Stimulated activated CD4-positive, alpha-beta T cell treated with anti-CD3 and anti-CD28 coated beads, TNF-alpha, amount 100 ng/mL, for 24 hours (primary cell): ENCODE results near the gene RREB1.
"Not testable (repeated sequence)": the region's sequence is repeated elsewhere in the genome, so short reads cannot be mapped to it uniquely, and the experiment has no call there.

Experiments
- DNase-seq, 3 experiments: peaks; one replicate each; pipeline ENCODE4 v3.0.0-alpha.2; 2020; ENCODE audit warnings: low read depth in 3 of 3

Gene RREB1

GRCh38 chr6:7262746-7263518 is 155.2 kb downstream of the RREB1 start:
- DNase-seq, result no peak

- DNase-seq, result not testable (repeated sequence)
Measured at GRCh38 chr6:7263519-7263805, 155.7 kb downstream of the RREB1 start.

GRCh38 chr6:7264041-7264440 is 156.3 kb downstream of the RREB1 start:
- no peak for DNase-seq

GRCh38 chr6:7264686-7265384 is 157.1 kb downstream of the RREB1 start:
- DNase-seq, result no peak

GRCh38 chr6:7265385-7265726 is 157.6 kb downstream of the RREB1 start:
- DNase-seq, result not testable (repeated sequence)

- DNase-seq, result no peak
Measured at GRCh38 chr6:7267071-7267465, 159.3 kb downstream of the RREB1 start.

- no peak for DNase-seq
Measured at GRCh38 chr6:7267466-7268091, 159.8 kb downstream of the RREB1 start.

GRCh38 chr6:7268362-7268761 is 160.6 kb downstream of the RREB1 start:
- DNase-seq, result no peak

- DNase-seq, result no peak
Measured at GRCh38 chr6:7268816-7269555, 161.2 kb downstream of the RREB1 start.

GRCh38 chr6:7269816-7270215 is 162.1 kb downstream of the RREB1 start:
- DNase-seq, result no peak

- DNase-seq, result no peak
Measured at GRCh38 chr6:7270320-7271204, 162.8 kb downstream of the RREB1 start.

GRCh38 chr6:7271205-7271534 is 163.4 kb downstream of the RREB1 start:
- no peak for DNase-seq

- DNase-seq, result no peak
Measured at GRCh38 chr6:7273709-7274108, 165.9 kb downstream of the RREB1 start.

GRCh38 chr6:7274525-7274924 is 166.8 kb downstream of the RREB1 start:
- DNase-seq, result not testable (repeated sequence)

- no peak for DNase-seq
Measured at GRCh38 chr6:7276199-7276524, 168.4 kb downstream of the RREB1 start.

GRCh38 chr6:7282097-7282906 is 174.5 kb downstream of the RREB1 start:
- DNase-seq, result no peak

- DNase-seq, result no peak
Measured at GRCh38 chr6:7283676-7284075, 175.9 kb downstream of the RREB1 start.

- DNase-seq, result no peak
Measured at GRCh38 chr6:7285416-7285815, 177.7 kb downstream of the RREB1 start.

GRCh38 chr6:7290079-7290478 is 182.3 kb downstream of the RREB1 start:
- DNase-seq, result no peak

GRCh38 chr6:7292596-7293255 is 185.0 kb downstream of the RREB1 start:
- no peak for DNase-seq
